Panc1 (cell line): ENCODE measurements around the gene IFNLR1.

Experiments
- CTCF ChIP-seq: fragments of 450-650 bp; IDR thresholded peaks from 2 replicates; pipeline ENCODE4 v1.5.1; 2017; ENCODE audit warnings: mild to moderate bottlenecking
- POLR2AphosphoS5 ChIP-seq: IDR thresholded peaks from 2 replicates; pipeline ENCODE4 v1.6.1; 2012; ENCODE audit warnings: mild to moderate bottlenecking, low read depth, low read length, moderate library complexity
- REST ChIP-seq, 2 experiments: IDR thresholded peaks; 2 replicates each; pipeline ENCODE4 v1.6.1; 2011 to 2012; ENCODE audit warnings: low read depth in 2 of 2, control low read depth in 1 of 2, low read length in 1 of 2, mild to moderate bottlenecking in 1 of 2, moderate library complexity in 1 of 2; ENCODE audit not compliant: insufficient read depth in 1 of 2
- TCF7L2 ChIP-seq: IDR thresholded peaks from 2 replicates; pipeline ENCODE4 v1.6.1; 2011; ENCODE audit warnings: mild to moderate bottlenecking, low read depth, low read length, inconsistent platforms

- no peak for TF ChIP-seq CTCF
- TF ChIP-seq POLR2AphosphoS5 = no peak
- TF ChIP-seq TCF7L2 = no peak
- no peak for TF ChIP-seq REST (IDR thresholded peaks at IDR 0.05; ENCODE audit: insufficient read depth in 1 of 2, low read depth in 2 of 2, low read length in 1 of 2)
These were observed 918 bp downstream of the IFNLR1 start for GRCh38 chr1:24186031-24186710.
